HFF-Myc (cell line): ENCODE measurements around the gene CEMP1.
"Not testable (repeated sequence)": the region's sequence is repeated elsewhere in the genome, so short reads cannot be mapped to it uniquely, and the experiment has no call there.

Experiments
- DNase-seq: peaks from one replicate; pipeline ENCODE4 v3.0.0-alpha.2; 2011; ENCODE audit warnings: low read depth; ENCODE audit errors: extremely low read depth
- H3K4me3 ChIP-seq: replicated peaks from 2 replicates; pipeline ENCODE4 v1.5.1; 2011; ENCODE audit warnings: low read depth, mild to moderate bottlenecking, control low read depth, low read length
- CTCF ChIP-seq: IDR thresholded peaks from 2 replicates; pipeline ENCODE4 v1.5.1; 2012; ENCODE audit warnings: mild to moderate bottlenecking, low read depth, low read length, control low read depth; ENCODE audit errors: missing control alignments

Gene CEMP1

GRCh38 chr16:2550283-2550878 is 19.2 kb upstream of the CEMP1 start:
- not testable (repeated sequence) for DNase-seq, H3K4me3 ChIP-seq

DNA sequence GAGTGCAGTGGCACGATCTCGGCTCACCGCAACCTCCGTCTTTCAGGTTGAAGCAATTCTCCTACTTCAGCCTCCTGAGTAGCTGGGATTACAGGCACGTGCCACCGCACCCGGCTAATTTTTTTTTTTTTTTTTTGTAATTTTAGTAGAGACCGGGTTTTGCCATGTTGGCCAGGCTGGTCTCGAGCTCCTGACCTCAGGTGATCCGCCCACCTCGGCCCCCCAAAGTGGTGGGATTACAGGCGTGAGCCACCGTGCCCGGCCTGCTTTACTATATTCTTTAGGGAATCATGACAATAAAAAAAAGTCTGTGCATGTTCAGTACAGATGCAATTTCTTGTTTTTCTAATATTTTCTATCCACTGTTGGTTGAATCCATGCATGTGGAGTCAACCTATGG is 12.6 kb upstream of the CEMP1 start:
- not testable (repeated sequence) for DNase-seq, H3K4me3 ChIP-seq

- H3K4me3 ChIP-seq, DNase-seq: not testable (repeated sequence)
These were observed 10.2 kb upstream of the CEMP1 start for GRCh38 chr16:2541409-2541808.

DNA sequence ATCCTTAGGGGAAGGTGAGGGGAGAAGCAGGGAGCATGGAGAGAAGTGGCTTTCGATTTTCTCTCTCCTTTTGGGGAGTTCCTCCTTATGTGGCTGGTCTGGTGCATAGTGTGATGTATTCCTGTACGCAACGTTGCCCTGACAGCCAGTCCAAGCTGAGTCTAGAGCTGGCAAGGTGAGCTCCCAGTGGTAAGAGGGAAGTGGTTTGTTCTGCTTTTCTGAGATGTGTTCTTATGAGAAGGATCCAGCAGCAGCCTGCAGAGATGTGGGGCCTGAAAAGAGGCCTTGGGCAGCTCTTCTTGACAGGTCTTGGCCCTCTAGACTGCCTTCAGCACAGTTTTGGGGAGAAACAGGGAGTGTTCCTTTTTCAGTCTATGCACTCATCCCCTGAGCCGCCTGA is 9.7 kb upstream of the CEMP1 start:
- not testable (repeated sequence) for H3K4me3 ChIP-seq, DNase-seq

DNA sequence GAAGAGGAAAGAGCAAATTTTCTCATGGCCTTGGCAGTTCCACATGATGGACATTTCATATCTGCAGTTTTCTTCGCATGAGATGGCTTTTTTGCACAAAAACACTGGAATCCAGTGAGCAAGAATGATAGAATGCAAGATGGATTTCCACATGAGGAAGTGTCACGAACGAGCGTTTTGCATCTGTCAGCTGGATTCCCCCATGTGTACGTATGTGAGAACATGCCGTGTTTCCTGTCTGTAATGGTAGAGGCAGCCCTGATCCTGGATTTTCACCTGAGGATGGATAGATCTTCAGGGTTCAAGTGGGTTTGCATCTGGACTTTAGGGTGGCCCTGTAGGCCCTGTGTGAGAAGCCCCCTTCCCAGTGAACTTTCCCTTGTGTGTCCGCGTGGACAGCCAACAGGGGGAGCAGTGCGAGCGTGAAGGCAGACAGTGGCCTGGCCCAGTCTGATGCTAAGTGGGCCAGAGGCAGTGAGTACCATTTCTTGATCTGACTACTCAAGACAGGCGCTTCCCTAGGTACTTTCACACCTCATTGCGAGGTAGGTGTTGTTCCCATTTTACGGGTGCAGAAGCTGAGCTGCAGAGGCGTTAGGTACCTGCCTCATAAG is 8.7 kb upstream of the CEMP1 start:
- not testable (repeated sequence) for H3K4me3 ChIP-seq, DNase-seq
- peak; percentile 44 for TF ChIP-seq CTCF

DNA sequence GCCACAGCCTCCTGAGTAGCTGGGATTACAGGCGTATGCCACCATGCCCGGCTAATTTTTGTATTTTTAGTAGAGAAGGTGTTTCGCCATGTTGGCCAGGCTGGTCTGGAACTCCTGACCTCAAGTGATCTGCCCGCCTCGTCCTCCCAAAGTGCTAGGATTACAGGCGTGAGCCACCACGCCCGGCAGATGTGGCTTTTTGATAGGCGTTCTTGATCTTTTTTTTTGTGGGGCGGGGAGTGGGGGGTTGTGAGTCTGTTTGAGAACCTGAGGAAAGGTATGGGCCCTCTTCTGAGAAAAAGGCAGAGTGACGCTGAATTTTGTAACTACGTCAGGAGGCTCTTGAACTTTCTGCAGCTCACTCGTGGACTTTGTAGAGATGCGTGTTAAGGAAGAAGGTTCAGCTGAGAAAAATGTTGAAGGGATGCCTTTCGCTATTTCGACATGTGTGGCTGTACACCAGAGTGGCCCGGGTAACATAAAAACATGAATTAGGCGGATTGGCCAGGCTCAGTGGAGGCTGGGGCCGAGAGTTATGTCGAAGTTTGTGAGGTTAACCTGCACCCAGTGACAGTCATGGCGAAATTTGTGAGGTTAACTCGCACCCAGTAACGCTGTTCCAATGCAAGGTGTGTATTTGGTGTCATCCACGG is 8.1 kb upstream of the CEMP1 start:
- H3K4me3 ChIP-seq = peak overlapping the region; percentile 53
- not testable (repeated sequence) for DNase-seq

DNA sequence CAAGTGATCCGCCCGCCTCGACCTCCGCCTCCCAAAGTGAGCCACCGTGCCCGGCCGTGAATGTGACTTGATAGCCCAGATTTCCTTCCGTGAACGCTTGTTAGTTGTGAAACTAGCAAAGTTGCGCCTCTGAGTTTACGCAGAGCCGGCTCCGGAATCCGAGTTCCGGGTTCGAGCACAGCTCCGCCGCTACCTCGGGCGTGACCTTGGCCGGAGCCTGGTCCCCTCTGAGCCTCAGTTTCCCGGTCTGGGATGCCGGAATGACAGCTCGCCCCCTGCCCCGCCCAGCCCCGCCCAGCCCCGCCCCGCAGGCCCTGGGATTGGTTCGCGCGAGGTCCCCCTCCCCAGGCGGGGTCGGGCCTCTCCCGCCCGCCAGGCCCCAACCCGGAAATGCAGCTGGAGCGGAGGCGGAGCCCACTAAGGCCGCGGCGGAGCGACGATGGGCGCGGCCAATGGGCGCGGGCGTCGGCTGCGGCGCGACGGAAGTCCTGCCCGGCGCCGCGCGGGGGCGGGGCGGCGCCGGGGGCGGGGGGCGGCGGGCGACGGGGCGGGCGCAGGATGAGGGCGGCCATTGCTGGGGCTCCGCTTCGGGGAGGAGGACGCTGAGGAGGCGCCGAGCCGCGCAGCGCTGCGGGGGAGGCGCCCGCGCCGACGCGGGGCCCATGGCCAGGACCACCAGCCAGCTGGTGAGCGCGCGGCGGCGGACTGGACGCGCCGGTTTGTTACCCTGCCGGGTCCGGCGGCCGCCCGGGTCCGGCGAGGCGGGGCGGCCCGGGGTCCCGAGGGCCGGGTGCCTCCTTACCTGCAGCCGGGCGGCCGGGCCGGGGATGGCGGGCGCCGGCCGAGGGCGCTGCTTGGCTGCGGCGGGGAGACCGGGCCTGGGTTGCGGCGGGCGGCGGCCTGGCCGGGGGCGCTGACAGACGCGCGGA is 6.5 kb upstream of the CEMP1 start, which contains the start of gene PDPK1:
Gene PDPK1 (plus strand): TSS at position 571 of the 929 bp plus-strand sequence. CDS start 92 bp downstream, at position 663.
- DNase-seq = peak; percentile 65
- H3K4me3 ChIP-seq = peak within 1 kb of the TSS; percentile 53
- no peak for TF ChIP-seq CTCF

DNA sequence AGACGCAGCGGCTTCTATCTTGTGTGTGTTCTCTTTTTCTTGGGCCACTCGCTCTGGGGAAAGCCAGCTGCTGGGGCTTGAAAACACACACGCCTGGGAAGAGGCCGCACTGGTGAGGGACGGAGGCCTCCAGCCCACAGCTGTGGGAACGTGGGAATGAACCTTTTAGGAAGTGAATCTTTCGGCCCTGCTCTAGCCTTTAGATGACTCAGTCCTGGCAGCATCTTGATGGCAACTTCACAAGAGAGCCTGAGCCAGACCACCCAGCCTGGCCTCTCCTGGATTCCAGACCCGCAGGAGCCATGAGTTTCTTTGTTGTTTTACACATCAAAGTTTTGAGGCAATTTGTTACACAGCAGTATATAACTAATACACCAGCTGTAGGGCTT is 4.4 kb upstream of the CEMP1 start:
- TF ChIP-seq CTCF = no peak
- no peak overlapping the region for H3K4me3 ChIP-seq
- DNase-seq = no peak

GRCh38 chr16:2534335-2534734 is 3.1 kb upstream of the CEMP1 start:
- H3K4me3 ChIP-seq, DNase-seq: not testable (repeated sequence)
